Fibroblast of lung (primary cell): ENCODE results near the gene ASB3. TPM values are rescaled to one million over a fixed set of nuclear protein-coding genes. Genes with fewer than 3 reads are reported as not detected.

Experiments
- DNase-seq, 2 donors: peaks; one replicate each; pipeline versions ENCODE4 v3.0.0 to v3.0.0-alpha.2; 2010; ENCODE audit warnings: low read depth in 2 of 2
- H2AFZ ChIP-seq: 2 replicates; pipeline ENCODE4 v1.5.1; 2012; ENCODE audit warnings: low read length, control low read depth, inconsistent platforms
- H3K27ac ChIP-seq: 2 replicates; pipeline ENCODE4 v1.5.1; 2011; ENCODE audit warnings: low read length, control low read depth; ENCODE audit not compliant: insufficient read depth
- H3K27me3 ChIP-seq: 2 replicates; pipeline ENCODE4 v1.5.1; 2011; ENCODE audit warnings: mild to moderate bottlenecking, low read length; ENCODE audit not compliant: control insufficient read depth, insufficient read depth
- H3K36me3 ChIP-seq: 2 replicates; pipeline ENCODE4 v1.5.1; 2011; ENCODE audit warnings: low read length; ENCODE audit not compliant: control insufficient read depth, insufficient read depth
- H3K4me1 ChIP-seq: 2 replicates; pipeline ENCODE4 v1.5.1; 2011; ENCODE audit warnings: low read length; ENCODE audit not compliant: control insufficient read depth, insufficient read depth; ENCODE audit errors: extremely low read depth
- H3K4me2 ChIP-seq: 2 replicates; pipeline ENCODE4 v1.5.1; 2011; ENCODE audit warnings: low read length, control low read depth; ENCODE audit not compliant: insufficient read depth; ENCODE audit errors: extremely low read depth
- H3K4me3 ChIP-seq, 4 experiments: fragments of 200-600 bp in 1 of 4; sonication (generic) in 1 of 4; replicated peaks in 1 of 4; 2 replicates each; pipeline ENCODE4 v1.5.1; 2011 to 2016; ENCODE audit warnings: low read length in 4 of 4, low read depth in 3 of 4, mild to moderate bottlenecking in 3 of 4, control low read depth in 2 of 4, inconsistent platforms in 1 of 4, mixed read lengths in 1 of 4; ENCODE audit not compliant: insufficient read depth in 1 of 4; ENCODE audit errors: control extremely low read depth in 1 of 4
- H3K79me2 ChIP-seq: 2 replicates; pipeline ENCODE4 v1.5.1; 2012; ENCODE audit warnings: mild to moderate bottlenecking, low read length, inconsistent platforms; ENCODE audit not compliant: control insufficient read depth, insufficient read depth
- H3K9ac ChIP-seq: 2 replicates; pipeline ENCODE4 v1.5.1; 2011; ENCODE audit warnings: mild to moderate bottlenecking, low read length, control low read depth; ENCODE audit not compliant: insufficient read depth
- H3K9me3 ChIP-seq: 2 replicates; pipeline ENCODE4 v1.5.1; 2012; ENCODE audit warnings: low read depth, low read length; ENCODE audit not compliant: control insufficient read depth, insufficient read depth
- H4K20me1 ChIP-seq: 2 replicates; pipeline ENCODE4 v1.5.1; 2011; ENCODE audit warnings: low read length; ENCODE audit not compliant: control insufficient read depth, insufficient read depth; ENCODE audit errors: extremely low read depth
- CTCF ChIP-seq, 2 donors: IDR thresholded peaks in 1 of 2; conservative IDR thresholded peaks in 1 of 2; 1 replicate in 1 of 2; 2 replicates in 1 of 2; pipeline ENCODE4 v1.5.1; 2011 to 2012; ENCODE audit warnings: low read length in 2 of 2, control low read depth in 1 of 2, inconsistent platforms in 1 of 2, low read depth in 1 of 2, mild to moderate bottlenecking in 1 of 2
- EZH2 ChIP-seq: IDR thresholded peaks from 2 replicates; pipeline ENCODE4 v1.5.1; 2012; ENCODE audit warnings: low read length, control low read depth, mild to moderate bottlenecking; ENCODE audit errors: missing control alignments
- polyA plus RNA-seq, 2 donors: library from polyadenylated mRNA; depleted of rRNA in 1 of 2; stranded (reverse) in 1 of 2; unstranded in 1 of 2; fragments of >200 nt; gene quantifications; 2 replicates each; pipeline ENCODE4 v1.2.1, GENCODE V29; 2011 to 2012; ENCODE audit warnings: missing spikeins in 1 of 2
- total RNA-seq: library from RNA; depleted of rRNA; stranded (reverse); fragments of >200 nt; gene quantifications from 2 replicates; pipeline ENCODE4 v1.2.1, GENCODE V29; 2014

ASB3 gene
- total and polyA plus RNA-seq, 2 donors (not counting 1 experiment from before 2014, with no cell fraction given) = 21.1 to 31.9 TPM

- Histone ChIP-seq H3K4me2 (no peak overlapping the region), H2AFZ (no peak overlapping the region), H3K9ac (no peak overlapping the region), H3K79me2 (no peaks in the 10 kb centered on the region), H3K36me3 (peaks cover 2% of the 10 kb centered on the region), H3K27ac (no peak overlapping the region), H3K9me3 (no peaks in the 10 kb centered on the region), H4K20me1 (no peaks in the 10 kb centered on the region), H3K4me1 (no peaks in the 10 kb centered on the region), H3K27me3 (no peaks in the 10 kb centered on the region), H3K4me3 (no peak overlapping the region)
- no peak for TF ChIP-seq EZH2
- no peak for TF ChIP-seq CTCF (conservative IDR thresholded peaks at IDR 0.05 in 1 of 2, IDR thresholded peaks at IDR 0.05 in 1 of 2; ENCODE audit: low read depth in 1 of 2, low read length in 2 of 2)
- peak in 1 of 2 donors; percentile 36 for DNase-seq
These were observed 15.9 kb upstream of the ASB3 start for GRCh38 chr2:53802617-53803151.

GRCh38 chr2:53801547-53801946 lies 14.8 kb upstream of the ASB3 start:
- TF ChIP-seq CTCF (conservative IDR thresholded peaks at IDR 0.05 in 1 of 2, IDR thresholded peaks at IDR 0.05 in 1 of 2; ENCODE audit: low read depth in 1 of 2, low read length in 2 of 2) (no peak), EZH2 (no peak)
- Histone ChIP-seq H3K36me3 (peaks cover 2% of the 10 kb centered on the region), H3K4me1 (no peaks in the 10 kb centered on the region), H3K79me2 (no peaks in the 10 kb centered on the region), H3K4me3 (no peak overlapping the region), H3K4me2 (no peak overlapping the region), H3K27ac (no peak overlapping the region), H3K9me3 (no peaks in the 10 kb centered on the region), H4K20me1 (no peaks in the 10 kb centered on the region), H3K27me3 (no peaks in the 10 kb centered on the region), H2AFZ (no peak overlapping the region), H3K9ac (no peak overlapping the region)
- no peak for DNase-seq

GRCh38 chr2:53793821-53794220 lies 7.1 kb upstream of the ASB3 start:
- no peak overlapping the region for H3K4me2 ChIP-seq
- H4K20me1 ChIP-seq = no peaks in the 10 kb centered on the region
- peaks cover 2% of the 10 kb centered on the region for H3K4me1 ChIP-seq
- H3K27ac ChIP-seq = no peak overlapping the region
- no peak overlapping the region for H3K4me3 ChIP-seq
- H3K9ac ChIP-seq = no peak overlapping the region
- peaks cover 29% of the 10 kb centered on the region for H3K79me2 ChIP-seq
- no peak overlapping the region for H2AFZ ChIP-seq
- no peaks in the 10 kb centered on the region for H3K9me3 ChIP-seq
- no peak for TF ChIP-seq CTCF (conservative IDR thresholded peaks at IDR 0.05 in 1 of 2, IDR thresholded peaks at IDR 0.05 in 1 of 2; ENCODE audit: low read depth in 1 of 2, low read length in 2 of 2)
- TF ChIP-seq EZH2 = no peak
- H3K27me3 ChIP-seq = no peaks in the 10 kb centered on the region
- no peaks in the 10 kb centered on the region for H3K36me3 ChIP-seq
- DNase-seq = no peak
